ENCODE data around the gene MKNK2.

Gene MKNK2

DNA sequence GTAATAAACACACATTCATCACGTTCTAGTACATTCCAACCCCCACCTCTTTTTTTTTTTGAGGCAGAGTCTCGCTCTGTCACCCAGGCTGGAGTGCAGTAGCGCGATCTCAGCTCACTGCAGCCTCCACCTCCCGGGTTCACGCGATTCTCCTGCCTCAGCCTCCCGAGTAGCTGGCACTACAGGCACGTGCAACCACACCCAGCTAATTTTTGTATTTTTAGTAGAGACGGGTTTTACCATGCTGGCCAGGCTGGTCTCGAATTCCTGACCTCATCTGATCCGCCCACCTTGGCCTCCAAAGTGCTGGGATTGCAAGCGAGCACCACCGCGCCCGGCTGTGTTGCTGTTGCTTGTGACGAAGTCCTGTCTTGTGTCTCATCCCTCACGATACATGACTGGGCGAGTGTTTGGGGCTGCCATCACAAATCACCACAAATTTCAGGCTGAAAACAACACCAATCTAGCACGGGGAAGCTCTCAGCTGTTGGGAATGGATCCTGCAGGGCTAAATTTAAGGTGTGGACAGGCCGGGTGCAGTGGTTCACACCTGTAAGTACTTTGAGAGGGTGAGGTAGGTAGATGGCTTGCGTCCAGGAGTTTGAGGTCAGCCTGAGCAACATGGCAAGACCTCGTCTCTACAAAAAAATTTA lies 29.4 kb upstream of the MKNK2 start:
- no peak for DNase-seq (ENCODE audit: low read depth in 2 of 3, low spot score in 1 of 3)

DNA sequence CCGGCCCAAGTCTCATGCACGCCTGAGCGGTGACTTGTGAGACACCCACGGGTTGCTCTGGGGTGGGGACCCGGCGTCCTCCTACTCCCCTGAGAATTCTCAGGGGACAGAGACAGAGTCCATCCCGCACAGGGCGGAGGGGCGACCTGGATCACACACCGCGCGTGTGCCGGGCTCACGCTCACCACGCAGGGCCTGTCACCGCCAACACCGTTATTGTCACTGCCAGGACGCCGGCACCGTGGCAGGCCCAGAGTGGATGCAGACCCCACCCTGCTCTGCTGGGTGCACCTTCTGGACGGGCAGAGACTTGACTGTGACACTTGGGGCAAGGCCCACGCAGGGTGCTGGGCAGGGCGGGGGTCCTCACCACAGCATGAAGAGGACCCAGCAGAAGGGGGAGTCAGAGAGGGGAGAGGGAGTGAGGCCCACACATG lies 28.8 kb upstream of the MKNK2 start:
- no peak for DNase-seq (ENCODE audit: low read depth in 2 of 3, low spot score in 1 of 3)

DNA sequence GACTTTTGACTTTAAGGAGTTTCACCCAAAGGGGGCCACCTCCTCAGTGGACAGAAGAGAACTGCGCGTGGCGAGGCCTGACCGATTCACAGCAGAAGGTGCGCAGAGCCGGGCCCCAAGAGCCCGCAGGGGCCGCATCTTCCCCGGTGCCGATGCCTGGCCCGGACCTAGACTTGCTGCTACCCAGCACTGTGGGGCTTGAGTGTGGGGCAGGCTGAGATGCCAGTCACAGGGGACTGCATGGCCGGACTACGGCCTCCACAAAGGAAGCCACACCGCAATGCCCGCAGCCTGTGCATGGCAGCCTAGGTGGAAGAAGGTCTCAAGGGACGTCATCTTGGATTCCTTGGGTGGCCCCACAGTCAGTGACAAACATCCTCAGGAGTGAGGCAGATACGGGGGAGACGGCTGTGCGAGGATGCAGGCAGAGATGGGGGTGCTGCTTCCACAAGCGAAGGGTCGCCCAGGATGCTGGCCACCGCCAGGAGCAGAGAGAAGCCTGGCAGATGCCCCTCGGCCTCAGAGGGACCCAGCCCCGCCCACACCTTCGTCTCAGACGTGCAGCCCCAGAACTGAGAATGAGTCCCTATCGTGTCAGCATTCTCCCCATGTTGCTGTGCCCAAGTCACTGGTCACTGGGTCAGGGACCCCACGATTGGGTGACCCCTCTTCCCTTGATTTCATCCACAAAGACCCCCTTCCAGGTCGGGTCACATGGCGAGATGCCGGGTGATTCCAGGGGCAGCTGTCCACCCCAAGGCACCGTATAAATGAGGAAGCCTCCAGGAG lies 28.2 kb upstream of the MKNK2 start:
- no peak for DNase-seq (ENCODE audit: low read depth in 2 of 3, low spot score in 1 of 3)

DNA sequence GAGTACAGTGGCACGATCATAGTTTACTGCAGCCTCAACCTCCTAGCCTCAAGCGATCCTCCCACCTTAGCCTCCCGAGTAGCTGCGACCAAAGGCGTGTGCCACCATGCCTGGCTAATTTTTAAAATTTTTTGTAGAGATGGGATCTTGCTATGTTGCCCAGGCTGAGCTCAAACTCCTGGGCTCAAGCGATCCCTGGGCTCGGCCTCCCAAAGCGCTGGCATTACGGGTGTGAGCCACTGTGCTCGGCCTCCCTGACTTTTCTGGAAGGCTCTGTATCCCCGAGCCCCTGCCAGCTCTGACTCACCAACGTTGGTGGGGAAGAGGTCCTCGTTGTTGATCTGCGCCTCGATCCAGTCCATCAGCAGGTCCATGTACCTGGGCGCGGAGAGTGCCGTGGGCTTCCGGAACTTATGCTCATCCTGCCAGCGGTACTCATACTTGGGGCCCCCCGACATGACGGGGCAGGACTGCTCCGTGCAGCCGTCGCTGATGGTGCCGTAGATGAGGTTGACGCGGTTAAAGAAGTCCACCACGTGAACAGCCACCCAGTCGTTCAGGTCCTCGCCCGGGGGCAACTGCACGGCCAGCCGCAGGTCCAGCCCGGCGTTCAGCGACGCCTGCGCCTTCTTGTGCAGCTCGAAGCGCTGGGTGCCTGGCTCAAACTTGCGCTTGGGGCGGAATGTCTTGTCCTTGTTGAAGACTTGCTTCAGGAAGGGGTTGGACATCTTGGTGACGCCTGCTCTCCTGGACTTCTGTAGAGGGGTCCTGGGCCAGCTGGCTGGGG lies 27.0 kb upstream of the MKNK2 start:
- no peak for DNase-seq (ENCODE audit: low read depth in 2 of 3, low spot score in 1 of 3)

DNA sequence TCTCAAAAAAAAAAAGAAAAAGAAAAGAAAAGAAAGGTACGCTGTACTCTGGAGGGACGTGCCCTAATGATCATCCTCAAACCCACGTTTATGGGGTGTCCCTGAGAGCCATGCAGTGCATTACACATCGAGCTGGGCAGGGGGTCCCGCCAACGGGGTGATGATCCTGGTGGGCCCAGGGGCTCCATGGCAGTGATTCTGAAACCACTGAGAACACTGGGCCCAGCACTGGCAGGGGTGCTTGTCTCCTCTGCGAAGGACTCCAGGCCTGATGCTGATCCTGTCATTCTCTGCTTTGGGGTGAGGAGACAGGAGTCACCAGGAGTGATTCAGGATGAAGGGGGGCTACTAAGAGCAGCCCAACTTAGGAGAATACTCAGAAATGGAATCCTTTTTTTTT lies 26.4 kb upstream of the MKNK2 start:
- no peak for DNase-seq (ENCODE audit: low read depth in 2 of 3, low spot score in 1 of 3)

DNA sequence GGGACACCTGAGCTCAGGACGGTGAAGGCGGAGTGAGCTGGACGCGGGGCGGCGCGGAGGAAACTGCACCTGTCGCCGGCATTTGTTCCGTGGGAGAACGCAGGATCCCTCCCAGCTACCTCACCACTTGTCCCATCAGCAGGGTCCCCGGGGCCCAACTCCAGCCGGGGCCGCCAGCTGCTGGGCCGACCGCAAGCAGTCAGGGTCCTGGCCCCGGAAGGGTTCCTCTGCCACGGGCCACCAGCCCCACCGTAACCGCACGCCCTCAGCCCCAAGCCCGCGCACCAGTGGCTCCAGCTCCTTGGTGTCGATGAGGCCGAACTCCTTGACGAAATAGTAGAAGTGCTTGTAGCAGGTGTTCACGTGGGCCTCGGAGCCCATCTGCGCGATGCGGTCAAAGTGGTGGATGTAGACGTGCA lies 25.5 kb upstream of the MKNK2 start:
- DNase-seq (ENCODE audit: low read depth in 2 of 3, low spot score in 1 of 3) = no peak

DNA sequence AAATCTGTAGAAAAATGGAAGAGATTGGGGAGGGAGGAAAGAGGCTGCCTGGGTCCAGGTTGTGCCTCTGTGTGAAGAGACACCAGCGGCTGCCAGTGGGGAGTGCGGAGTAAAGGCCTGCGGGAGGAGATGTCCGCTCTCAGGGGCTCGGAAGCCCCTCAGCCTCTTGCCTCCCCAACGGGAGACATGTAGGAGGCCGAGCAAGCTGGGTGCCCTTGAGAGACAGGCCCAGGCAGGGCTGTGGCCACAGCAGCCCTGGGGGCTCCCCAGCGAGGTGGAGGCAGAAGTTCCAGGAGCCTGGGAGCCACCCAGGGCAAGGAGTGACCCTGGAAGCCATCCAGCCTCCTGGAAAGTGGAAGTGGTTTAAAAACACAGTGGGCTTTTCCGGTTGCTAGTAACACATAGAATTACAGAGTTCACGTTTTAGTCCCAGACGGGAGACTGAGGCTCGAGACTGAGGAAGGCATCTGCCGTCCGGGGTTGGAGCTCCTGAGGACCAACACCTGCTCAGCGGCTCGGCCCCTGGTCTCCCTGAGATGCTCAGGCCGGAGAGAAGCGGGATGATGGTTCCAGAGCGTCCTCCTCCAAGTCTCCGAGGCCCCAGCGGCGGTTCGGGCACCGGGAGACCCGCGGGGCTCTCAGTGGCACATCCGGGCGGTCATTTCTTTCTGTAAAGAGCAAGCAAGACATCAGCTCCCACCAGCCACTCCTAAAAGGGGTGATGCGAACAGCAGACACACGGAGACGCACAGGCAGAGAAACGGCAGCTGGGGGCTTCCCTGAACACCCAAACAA lies 21.9 kb upstream of the MKNK2 start:
- no peak for DNase-seq (ENCODE audit: low read depth in 2 of 3, low spot score in 1 of 3)

DNA sequence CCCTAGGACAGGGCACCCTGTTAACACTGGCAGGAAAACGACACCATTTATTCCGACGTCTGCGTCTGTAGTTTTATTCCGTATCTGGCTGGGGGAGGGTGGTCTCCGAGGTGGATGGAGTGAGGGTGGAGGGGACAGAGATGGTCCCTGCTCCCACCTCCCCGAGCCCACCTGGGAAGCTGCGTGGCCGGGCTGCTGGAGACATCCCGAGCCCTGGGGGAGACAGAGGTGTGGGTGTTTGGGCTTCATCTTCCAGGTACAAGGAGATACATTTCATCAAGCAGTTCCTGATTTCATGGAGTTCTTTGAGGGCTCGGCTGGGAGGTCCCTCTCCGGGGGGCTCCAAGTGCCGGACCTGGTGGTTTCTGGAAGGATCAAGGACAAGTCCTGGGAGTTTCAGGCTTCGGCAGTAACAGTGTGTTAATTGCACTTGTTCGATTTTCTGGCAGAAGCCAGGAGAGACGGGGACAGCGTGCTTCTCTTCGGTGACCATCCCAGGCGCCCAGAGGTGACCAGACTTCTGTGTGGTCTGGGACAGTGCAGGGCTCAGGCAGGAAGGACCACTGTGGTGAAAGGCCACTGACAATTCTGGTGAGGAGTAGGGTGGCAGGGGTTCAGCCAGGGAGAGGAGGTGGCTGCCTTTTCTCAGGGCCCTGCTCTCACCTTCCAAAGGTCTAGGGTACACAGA lies 20.1 kb upstream of the MKNK2 start:
- DNase-seq (ENCODE audit: low read depth in 2 of 3, low spot score in 1 of 3) = no peak

DNA sequence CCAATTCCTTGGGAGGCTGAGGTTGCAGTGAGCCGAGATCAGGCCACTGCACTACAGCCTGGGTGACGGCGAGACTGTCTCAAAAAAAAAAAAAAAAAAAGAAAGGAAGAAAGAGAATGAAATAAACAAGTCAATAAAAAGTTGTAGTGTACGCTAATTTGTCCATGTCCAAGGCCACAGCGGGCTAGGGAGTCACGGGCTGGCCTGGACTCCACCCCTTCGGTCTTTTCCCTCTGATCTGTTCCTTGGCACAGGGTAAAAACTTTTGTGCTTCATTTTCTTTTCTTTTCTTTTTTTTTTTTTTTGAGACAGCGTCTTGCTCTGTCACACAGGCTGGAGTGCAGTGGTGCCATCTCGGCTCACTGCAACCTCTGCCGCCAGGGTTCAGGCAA lies 19.4 kb upstream of the MKNK2 start:
- no peak for DNase-seq (ENCODE audit: low read depth in 2 of 3, low spot score in 1 of 3)

DNA sequence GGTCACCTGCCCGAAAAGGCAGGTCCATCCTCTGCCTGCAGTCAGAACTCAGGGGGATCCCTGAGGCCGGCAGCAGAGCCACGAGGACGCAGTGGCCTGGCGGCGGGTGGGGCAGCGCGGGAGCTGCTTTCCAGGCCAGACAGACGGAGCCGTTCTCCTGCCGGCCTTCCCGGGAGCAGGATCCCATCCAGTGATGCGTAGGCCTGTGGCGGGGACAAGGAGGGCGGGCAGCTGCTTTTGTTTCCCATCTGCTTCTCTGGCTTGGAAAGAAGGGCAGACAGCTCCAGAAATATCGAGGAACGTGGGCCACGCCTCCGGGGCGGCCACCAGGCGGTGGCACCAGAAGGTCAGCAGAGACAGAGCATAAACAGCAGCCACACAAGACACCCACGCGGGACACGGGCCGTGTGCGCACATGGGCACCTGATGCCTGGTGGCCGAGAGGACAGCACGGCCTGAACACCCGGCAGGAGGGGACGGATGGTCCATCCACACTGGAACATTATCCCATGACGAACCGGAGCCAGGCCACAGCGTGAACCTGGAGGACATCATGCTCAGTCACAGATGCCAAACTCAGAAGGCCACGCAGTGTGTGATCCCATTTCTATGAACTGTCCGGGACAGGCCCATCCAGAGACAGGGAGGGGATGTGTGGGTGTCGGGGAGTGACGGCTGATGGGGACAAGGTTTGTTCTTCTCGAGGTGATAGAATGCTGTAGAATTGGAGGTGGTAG lies 13.9 kb upstream of the MKNK2 start:
- DNase-seq (ENCODE audit: low read depth in 2 of 3, low spot score in 1 of 3) = no peak

DNA sequence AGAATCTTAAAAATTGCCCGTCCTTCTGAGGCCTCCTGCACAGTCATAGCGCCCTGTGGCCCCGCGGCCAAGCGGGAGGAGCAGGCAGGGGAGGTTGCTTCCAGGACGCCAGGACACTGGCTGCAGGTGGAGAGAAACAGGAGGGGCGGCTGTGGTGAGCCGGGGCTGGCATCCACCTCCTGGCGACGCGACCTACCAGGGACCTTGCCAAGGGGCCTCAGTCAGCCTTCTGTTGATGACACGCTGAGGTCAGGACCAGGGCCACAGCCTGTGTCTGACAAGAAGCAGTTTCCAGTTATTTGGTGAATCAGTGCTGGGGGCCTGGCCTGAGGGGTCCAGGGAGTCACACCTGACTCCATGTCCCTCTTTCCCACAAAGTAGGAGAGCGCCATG lies 13.3 kb upstream of the MKNK2 start:
- no peak for DNase-seq (ENCODE audit: low read depth in 2 of 3, low spot score in 1 of 3)

DNA sequence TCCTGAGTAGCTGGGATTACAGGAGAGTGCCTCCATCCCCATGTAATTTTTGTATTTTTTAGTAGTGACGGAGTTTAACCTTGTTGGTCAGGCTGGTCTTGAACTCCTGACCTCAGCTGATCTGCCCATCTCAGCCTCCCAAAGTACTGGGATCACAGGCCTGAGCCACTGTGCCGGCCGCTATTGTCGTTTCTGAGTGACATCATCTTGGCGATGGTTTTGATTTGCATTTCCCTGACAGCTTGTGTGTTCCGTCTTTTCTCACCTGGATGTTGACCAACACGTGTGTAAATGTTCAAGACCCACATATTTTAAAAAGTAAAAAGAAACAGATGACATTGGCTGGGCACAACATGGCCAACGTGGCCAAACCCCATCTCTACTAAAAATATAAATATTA lies 12.8 kb upstream of the MKNK2 start:
- no peak for DNase-seq (ENCODE audit: low read depth in 2 of 3, low spot score in 1 of 3)

DNA sequence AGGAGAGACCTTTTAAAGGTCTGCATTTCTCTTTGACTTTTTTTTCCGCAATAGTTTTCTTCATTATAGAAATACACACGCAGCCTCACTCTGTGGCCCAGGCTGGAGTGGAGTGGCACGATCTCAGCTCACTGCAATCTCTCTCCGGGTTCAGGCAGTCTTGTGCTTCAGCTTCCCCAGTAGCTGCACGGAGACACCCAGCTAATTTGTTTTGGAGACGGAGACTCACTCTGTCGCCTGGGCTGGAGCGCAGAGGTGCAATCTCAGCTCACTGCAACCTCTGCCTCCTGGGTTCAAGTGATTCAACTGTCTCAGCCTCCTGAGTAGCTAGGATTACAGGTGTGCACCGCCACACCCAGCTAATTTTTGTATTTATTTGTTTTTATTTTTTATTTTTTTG lies 11.7 kb upstream of the MKNK2 start:
- DNase-seq (ENCODE audit: low read depth in 2 of 3, low spot score in 1 of 3) = no peak

DNA sequence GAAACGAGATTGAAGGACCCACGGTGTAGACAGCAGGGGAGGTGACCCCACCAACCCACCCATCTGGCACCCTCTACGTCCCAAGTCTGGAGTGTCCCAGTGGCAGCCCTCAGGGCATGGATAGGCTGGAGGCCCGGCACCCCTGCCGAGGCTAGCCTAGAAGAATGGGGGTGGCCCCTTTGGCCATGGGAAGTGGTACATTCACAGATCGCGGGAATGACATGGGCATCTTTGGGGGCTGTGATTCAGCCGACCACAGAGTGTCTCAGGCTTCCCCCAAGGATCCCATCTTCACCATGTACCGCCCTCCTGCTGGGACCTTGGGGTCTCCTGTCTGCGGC lies 11.3 kb upstream of the MKNK2 start:
- no peak for DNase-seq (ENCODE audit: low read depth in 2 of 3, low spot score in 1 of 3)

DNA sequence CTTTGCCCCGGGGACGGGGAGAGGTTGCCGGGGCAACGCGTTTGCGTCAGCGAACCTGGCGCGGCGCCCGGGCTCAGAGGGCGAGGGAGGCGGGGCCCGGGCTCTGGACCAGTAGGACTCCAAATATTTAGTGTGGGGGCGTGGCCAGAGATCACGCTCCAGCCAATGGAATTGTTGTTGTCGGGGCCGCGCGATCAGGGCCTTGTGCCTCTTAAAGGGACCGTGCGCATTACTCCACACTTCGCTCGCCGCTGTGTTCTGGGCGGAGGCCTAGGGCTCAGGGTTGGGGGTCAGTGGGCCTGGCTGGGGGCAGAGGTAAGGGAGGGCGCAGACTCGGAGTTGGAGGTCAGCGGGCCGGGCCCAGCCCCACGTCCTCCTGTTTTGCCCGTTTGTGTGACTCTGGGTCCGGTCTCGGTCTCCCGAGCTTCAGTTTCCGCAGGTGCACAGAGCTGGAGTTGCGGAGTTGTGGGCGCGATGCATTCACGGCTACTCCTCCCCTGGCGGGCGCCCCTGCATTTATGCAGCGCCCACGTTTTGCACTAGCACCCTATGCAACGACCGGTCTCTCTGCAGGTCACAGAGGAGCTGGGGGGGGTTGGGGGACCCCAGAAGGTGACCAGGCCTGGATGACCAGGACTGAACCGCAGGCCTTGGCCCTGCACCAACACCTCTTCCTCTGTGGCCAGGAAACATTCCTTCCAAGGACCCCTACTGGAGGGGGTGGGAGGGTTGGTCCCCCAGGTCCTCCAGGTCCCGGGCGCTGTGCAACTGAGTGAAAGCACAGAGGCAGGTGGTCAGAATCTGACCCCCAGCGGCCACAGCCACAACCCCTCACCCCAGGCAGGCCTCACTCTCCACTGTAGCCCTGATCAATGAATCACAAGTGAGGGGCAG lies 10.7 kb upstream of the MKNK2 start:
- peak; percentile 98 to 99 (median 98) for DNase-seq (ENCODE audit: low read depth in 2 of 3, low spot score in 1 of 3)

DNA sequence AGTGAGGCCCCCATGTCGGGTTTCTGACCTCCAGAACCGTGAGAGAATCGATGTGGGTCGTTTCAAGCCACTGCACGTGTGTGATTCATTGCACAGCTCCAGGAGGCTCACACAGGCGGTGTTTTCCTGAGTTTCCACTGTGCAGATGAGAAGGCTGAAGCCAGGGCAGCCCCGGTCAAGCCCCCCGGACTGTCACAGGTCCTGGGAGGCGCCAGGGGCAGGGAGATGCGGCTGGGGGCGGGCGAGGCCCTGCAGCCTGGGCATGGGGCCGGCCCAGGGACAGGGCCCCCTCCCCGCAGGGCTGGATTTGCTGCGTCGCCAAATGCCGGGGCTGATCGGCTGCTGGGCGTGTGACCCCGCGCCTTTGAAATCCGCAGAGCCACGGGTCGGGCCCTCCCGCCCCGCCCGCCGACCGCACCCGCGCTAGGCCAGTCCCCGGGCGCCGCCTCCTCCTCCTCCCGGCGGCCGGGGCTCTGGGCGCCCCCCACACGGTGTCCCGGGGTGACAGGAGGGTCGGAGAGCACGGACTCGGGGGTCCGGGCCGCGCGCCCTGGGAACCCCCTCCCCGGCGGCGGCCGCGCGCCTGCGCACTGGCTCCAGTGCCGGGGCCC lies 9.9 kb upstream of the MKNK2 start:
- no peak for DNase-seq (ENCODE audit: low read depth in 2 of 3, low spot score in 1 of 3)

DNA sequence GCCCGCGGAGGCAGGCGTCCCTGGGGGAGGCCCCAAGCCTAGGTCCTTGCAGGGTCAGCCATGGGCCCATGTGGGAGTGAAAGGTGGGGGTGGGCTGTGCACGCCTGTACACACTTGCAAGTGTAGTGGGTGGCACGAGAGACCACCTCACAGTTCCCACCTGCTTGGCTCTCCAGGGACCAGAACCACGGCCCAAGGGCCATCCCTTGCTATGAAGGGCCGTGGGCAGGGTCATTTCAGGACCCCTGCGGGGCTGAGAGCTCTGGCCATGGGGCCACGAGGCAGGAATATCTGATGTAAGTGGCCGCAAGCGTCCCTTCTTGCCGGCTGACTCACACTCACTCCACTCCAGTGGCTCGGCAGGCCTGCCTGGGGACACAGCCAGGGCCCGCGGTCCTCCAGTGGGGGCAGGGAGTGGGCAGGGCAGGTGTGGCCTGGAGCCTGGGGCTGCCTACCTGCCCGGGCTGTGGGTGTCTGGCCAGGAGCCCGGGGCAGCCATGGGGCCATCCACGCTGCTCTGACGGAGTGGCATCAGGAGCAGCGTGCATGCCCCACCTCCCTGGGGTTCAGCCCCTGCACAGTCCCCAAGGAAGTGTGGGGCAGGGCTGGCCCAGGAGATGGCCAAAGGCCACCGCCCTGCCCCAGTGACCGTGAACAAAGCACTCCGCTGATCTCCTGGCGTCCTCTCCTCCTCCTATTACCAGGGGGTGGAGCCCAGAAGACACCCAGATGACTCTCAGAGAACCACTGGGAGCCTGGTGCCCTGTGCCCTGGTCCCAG lies 8.6 kb upstream of the MKNK2 start:
- no peak for DNase-seq (ENCODE audit: low read depth in 2 of 3, low spot score in 1 of 3)

Data from stimulated activated CD4-positive, alpha-beta T cell treated with anti-CD3 and anti-CD28 coated beads, Interleukin-12 subunit alpha, Interleukin-12 subunit beta, amount 100 ng/mL, for 48 hours (primary cell).